HL-60 (cell line): ENCODE measurements around the gene SYNRG.

Experiments used
- DNase-seq, 2 experiments: peaks; one replicate each; pipeline ENCODE4 v3.0.0-alpha.2; 2010 to 2020; ENCODE audit warnings: low read depth in 1 of 2, low spot score in 1 of 2
- H3K27ac ChIP-seq: fragments of 250-450 bp; sonication (Bioruptor Pico); replicated peaks from 2 replicates; pipeline ENCODE4 v1.5.1; 2020; ENCODE audit warnings: mild to moderate bottlenecking, moderate library complexity
- H3K27me3 ChIP-seq: fragments of 250-450 bp; sonication (Bioruptor Pico); 2 replicates; pipeline ENCODE4 v1.5.1; 2021; ENCODE audit warnings: mild to moderate bottlenecking, moderate library complexity; ENCODE audit not compliant: insufficient read depth, poor library complexity, severe bottlenecking
- H3K4me3 ChIP-seq: replicated peaks from 2 replicates; pipeline ENCODE4 v1.5.1; 2011; ENCODE audit warnings: mild to moderate bottlenecking, control low read depth, low read length; ENCODE audit not compliant: insufficient read depth
- CTCF ChIP-seq: IDR thresholded peaks from one replicate; pipeline ENCODE4 v1.5.1; 2011; ENCODE audit warnings: low read length, control low read depth, inconsistent platforms; ENCODE audit not compliant: insufficient read depth
- GABPA ChIP-seq: IDR thresholded peaks from 2 replicates; pipeline ENCODE4 v1.6.1; 2012; ENCODE audit warnings: low read depth
- POLR2AphosphoS5 ChIP-seq: IDR thresholded peaks from 2 replicates; pipeline ENCODE4 v1.6.1; 2012; ENCODE audit warnings: low read depth
- SPI1 ChIP-seq: IDR thresholded peaks from 2 replicates; pipeline ENCODE4 v1.6.1; 2012; ENCODE audit warnings: low read depth, mild to moderate bottlenecking, borderline replicate concordance
- TF ChIP-seq, protein P1 (sequence below): IDR thresholded peaks from 2 replicates; pipeline ENCODE4 v1.6.1; 2012; ENCODE audit warnings: low read depth; ENCODE audit not compliant: insufficient replicate concordance

The SYNRG gene

GRCh38 chr17:37650419-37651003 is 41.3 kb upstream of the SYNRG start:
- Histone ChIP-seq H3K27ac (no peak overlapping the region), H3K27me3 (peaks cover 10% of the 10 kb centered on the region), H3K4me3 (no peak overlapping the region)
- TF ChIP-seq CTCF, result peak; percentile 0
- no peak for TF ChIP-seq GABPA
- no peak for TF ChIP-seq POLR2AphosphoS5
- TF ChIP-seq, protein P1, sequence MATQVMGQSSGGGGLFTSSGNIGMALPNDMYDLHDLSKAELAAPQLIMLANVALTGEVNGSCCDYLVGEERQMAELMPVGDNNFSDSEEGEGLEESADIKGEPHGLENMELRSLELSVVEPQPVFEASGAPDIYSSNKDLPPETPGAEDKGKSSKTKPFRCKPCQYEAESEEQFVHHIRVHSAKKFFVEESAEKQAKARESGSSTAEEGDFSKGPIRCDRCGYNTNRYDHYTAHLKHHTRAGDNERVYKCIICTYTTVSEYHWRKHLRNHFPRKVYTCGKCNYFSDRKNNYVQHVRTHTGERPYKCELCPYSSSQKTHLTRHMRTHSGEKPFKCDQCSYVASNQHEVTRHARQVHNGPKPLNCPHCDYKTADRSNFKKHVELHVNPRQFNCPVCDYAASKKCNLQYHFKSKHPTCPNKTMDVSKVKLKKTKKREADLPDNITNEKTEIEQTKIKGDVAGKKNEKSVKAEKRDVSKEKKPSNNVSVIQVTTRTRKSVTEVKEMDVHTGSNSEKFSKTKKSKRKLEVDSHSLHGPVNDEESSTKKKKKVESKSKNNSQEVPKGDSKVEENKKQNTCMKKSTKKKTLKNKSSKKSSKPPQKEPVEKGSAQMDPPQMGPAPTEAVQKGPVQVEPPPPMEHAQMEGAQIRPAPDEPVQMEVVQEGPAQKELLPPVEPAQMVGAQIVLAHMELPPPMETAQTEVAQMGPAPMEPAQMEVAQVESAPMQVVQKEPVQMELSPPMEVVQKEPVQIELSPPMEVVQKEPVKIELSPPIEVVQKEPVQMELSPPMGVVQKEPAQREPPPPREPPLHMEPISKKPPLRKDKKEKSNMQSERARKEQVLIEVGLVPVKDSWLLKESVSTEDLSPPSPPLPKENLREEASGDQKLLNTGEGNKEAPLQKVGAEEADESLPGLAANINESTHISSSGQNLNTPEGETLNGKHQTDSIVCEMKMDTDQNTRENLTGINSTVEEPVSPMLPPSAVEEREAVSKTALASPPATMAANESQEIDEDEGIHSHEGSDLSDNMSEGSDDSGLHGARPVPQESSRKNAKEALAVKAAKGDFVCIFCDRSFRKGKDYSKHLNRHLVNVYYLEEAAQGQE, result no peak
- no peak for TF ChIP-seq SPI1
- no peak for DNase-seq

DNA sequence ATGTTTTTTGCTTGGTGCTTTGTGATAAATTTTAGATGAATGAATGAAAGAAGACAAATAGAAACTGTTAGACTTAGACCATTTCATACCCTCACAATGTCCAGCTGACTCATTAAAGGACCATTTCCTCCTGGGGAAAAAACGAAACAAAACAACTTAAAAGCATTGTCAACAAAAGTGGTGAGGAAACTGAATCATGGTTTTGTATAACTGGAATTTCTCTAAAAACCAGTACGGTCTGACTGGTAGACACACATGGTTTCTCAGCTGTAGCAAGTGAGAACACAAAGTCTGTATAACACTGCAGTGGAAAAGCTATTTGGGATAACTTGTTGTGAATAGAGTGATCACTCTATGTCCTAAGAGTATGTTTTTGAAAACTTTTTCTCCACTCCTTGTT is 39.3 kb upstream of the SYNRG start:
- Histone ChIP-seq H3K27ac (no peak overlapping the region), H3K4me3 (no peak overlapping the region), H3K27me3 (peaks cover 14% of the 10 kb centered on the region)
- DNase-seq, result no peak
- TF ChIP-seq GABPA, result no peak
- TF ChIP-seq CTCF, result no peak
- no peak for TF ChIP-seq POLR2AphosphoS5
- TF ChIP-seq, protein P1, result no peak
- TF ChIP-seq SPI1, result no peak

GRCh38 chr17:37647856-37648255 is 38.6 kb upstream of the SYNRG start:
- TF ChIP-seq CTCF, result no peak
- TF ChIP-seq SPI1, result no peak
- TF ChIP-seq, protein P1, result no peak
- no peak for TF ChIP-seq GABPA
- no peak for TF ChIP-seq POLR2AphosphoS5
- DNase-seq, result no peak
- peaks cover 14% of the 10 kb centered on the region for H3K27me3 ChIP-seq
- H3K4me3 ChIP-seq, result no peak overlapping the region
- H3K27ac ChIP-seq, result no peak overlapping the region
